Skeletal muscle satellite cell (primary cell): Measurements from ENCODE around the gene FANCC. TPM values are rescaled to one million over a fixed set of nuclear protein-coding genes. Genes with fewer than 3 reads are reported as not detected.

Experiments
- H3K27me3 ChIP-seq: 2 replicates; pipeline ENCODE4 v1.7.0; 2013; ENCODE audit warnings: low read length; ENCODE audit not compliant: control insufficient read depth, insufficient read depth
- H3K36me3 ChIP-seq: 2 replicates; pipeline ENCODE4 v1.7.0; 2013; ENCODE audit warnings: mild to moderate bottlenecking, control low read depth, low read length; ENCODE audit not compliant: insufficient read depth
- H3K4me1 ChIP-seq: 2 replicates; pipeline ENCODE4 v1.7.0; 2013; ENCODE audit warnings: low read length; ENCODE audit not compliant: control insufficient read depth, insufficient read depth
- H3K4me2 ChIP-seq: 2 replicates; pipeline ENCODE4 v1.7.0; 2013; ENCODE audit warnings: mild to moderate bottlenecking, low read length
- H3K4me3 ChIP-seq: 2 replicates; pipeline ENCODE4 v1.7.0; 2013; ENCODE audit warnings: low read length
- H3K9ac ChIP-seq: 2 replicates; pipeline ENCODE4 v1.7.0; 2013; ENCODE audit warnings: mild to moderate bottlenecking, low read depth, low read length, moderate library complexity
- H3K9me3 ChIP-seq: replicated peaks from 2 replicates; pipeline ENCODE4 v1.7.0; 2013; ENCODE audit warnings: mild to moderate bottlenecking, control low read depth, low read length
- total RNA-seq: library from RNA; depleted of rRNA; stranded (reverse); fragments of >200 nt; gene quantifications from 2 replicates; pipeline ENCODE4 v1.2.3, GENCODE V29; 2012; rRNA removed

FANCC gene, protein sequence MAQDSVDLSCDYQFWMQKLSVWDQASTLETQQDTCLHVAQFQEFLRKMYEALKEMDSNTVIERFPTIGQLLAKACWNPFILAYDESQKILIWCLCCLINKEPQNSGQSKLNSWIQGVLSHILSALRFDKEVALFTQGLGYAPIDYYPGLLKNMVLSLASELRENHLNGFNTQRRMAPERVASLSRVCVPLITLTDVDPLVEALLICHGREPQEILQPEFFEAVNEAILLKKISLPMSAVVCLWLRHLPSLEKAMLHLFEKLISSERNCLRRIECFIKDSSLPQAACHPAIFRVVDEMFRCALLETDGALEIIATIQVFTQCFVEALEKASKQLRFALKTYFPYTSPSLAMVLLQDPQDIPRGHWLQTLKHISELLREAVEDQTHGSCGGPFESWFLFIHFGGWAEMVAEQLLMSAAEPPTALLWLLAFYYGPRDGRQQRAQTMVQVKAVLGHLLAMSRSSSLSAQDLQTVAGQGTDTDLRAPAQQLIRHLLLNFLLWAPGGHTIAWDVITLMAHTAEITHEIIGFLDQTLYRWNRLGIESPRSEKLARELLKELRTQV
- total RNA-seq: 6.1 and 8.1 TPM in 2 replicates

- no peaks in the 10 kb centered on the region for H3K36me3 ChIP-seq
- peaks cover 15% of the 10 kb centered on the region for H3K4me1 ChIP-seq
- H3K9ac ChIP-seq: peak within 1 kb of the TSS; percentile 99
- H3K4me2 ChIP-seq: peak within 1 kb of the TSS; percentile 91
- H3K9me3 ChIP-seq: no peaks in the 10 kb centered on the region
- peak within 1 kb of the TSS; percentile 97 for H3K4me3 ChIP-seq
- H3K27me3 ChIP-seq: peaks cover 3% of the 10 kb centered on the region
These were observed at the start of gene FANCC for GRCh38 chr9:95317119-95317892. TSS of gene FANCC (minus strand) at chr9:95317709. CDS start at chr9:95249291, 68,418 bp downstream.

- Histone ChIP-seq H3K36me3 (no peaks in the 10 kb centered on the region), H3K4me1 (no peaks in the 10 kb centered on the region), H3K4me2 (no peak overlapping the region), H3K27me3 (peaks cover 37% of the 10 kb centered on the region), H3K4me3 (no peak overlapping the region), H3K9me3 (no peaks in the 10 kb centered on the region), H3K9ac (no peak overlapping the region)
These were observed 49.3 kb upstream of the FANCC start for GRCh38 chr9:95366731-95367325.

DNA sequence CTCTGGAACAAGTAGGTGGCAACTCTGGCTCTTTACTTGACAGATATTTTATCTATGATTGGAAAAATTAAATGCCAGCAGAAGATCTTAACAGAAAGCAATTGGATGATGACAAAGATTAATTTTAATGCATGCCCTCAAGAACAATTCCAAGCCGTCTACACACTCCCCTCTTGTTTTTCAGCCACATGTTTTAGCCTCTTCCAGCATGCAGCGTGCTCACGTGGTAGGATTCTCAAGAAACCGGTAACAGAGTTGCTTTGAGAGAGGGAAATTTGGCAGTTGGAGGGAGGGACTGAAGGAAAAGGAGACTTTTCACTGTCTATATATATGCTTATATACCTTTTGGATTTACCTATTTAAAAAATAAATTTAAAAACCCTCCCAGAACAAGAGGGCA lies 48.3 kb upstream of the FANCC start:
- Histone ChIP-seq H3K4me3 (no peak overlapping the region), H3K9ac (no peak overlapping the region), H3K36me3 (no peaks in the 10 kb centered on the region), H3K4me2 (no peak overlapping the region), H3K4me1 (no peaks in the 10 kb centered on the region), H3K27me3 (peaks cover 44% of the 10 kb centered on the region), H3K9me3 (no peaks in the 10 kb centered on the region)

- no peaks in the 10 kb centered on the region for H3K4me1 ChIP-seq
- H3K36me3 ChIP-seq: no peaks in the 10 kb centered on the region
- H3K9me3 ChIP-seq: no peaks in the 10 kb centered on the region
- H3K27me3 ChIP-seq: peaks cover 37% of the 10 kb centered on the region
- H3K4me3 ChIP-seq: no peak overlapping the region
- no peak overlapping the region for H3K9ac ChIP-seq
- no peak overlapping the region for H3K4me2 ChIP-seq
These were observed 45.7 kb upstream of the FANCC start for GRCh38 chr9:95363051-95363841.

DNA sequence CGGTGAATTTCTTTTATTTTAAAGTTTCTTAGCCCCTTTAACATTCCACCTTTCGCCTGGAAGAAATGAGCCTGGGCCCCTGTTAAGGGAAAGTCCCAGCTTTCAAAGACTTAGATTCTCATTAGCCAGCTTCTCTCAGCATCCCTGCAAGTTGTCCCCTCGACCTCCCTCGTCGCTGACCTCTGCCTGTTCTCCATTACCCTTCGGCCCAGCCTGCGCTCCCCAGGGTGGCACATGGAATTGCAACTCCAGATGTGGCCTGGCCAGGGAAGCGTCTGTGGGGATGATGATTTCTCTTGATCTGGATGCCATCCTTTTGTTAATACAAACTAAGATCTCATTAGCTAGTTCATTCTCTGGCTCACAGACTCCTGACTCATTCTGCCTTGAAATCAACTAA lies 43.4 kb upstream of the FANCC start:
- Histone ChIP-seq H3K4me3 (no peak overlapping the region), H3K4me2 (no peak overlapping the region), H3K9me3 (no peaks in the 10 kb centered on the region), H3K9ac (no peak overlapping the region), H3K36me3 (no peaks in the 10 kb centered on the region), H3K27me3 (peaks cover 37% of the 10 kb centered on the region), H3K4me1 (no peaks in the 10 kb centered on the region)

GRCh38 chr9:95357316-95357715 lies 39.8 kb upstream of the FANCC start:
- Histone ChIP-seq H3K9ac (no peak overlapping the region), H3K9me3 (no peaks in the 10 kb centered on the region), H3K4me3 (no peak overlapping the region), H3K27me3 (peaks cover 17% of the 10 kb centered on the region), H3K4me1 (no peaks in the 10 kb centered on the region), H3K4me2 (no peak overlapping the region), H3K36me3 (no peaks in the 10 kb centered on the region)

- Histone ChIP-seq H3K4me1 (no peaks in the 10 kb centered on the region), H3K27me3 (peaks cover 8% of the 10 kb centered on the region), H3K36me3 (no peaks in the 10 kb centered on the region), H3K4me3 (no peak overlapping the region), H3K4me2 (no peak overlapping the region), H3K9ac (no peak overlapping the region), H3K9me3 (no peaks in the 10 kb centered on the region)
These were observed 38.0 kb upstream of the FANCC start for GRCh38 chr9:95355500-95355899.

- H3K4me1 ChIP-seq: no peaks in the 10 kb centered on the region
- H3K4me2 ChIP-seq: no peak overlapping the region
- H3K9me3 ChIP-seq: no peaks in the 10 kb centered on the region
- peaks cover 34% of the 10 kb centered on the region for H3K27me3 ChIP-seq
- H3K9ac ChIP-seq: no peak overlapping the region
- no peak overlapping the region for H3K4me3 ChIP-seq
- no peaks in the 10 kb centered on the region for H3K36me3 ChIP-seq
These were observed 33.5 kb upstream of the FANCC start for GRCh38 chr9:95351051-95351450.

DNA sequence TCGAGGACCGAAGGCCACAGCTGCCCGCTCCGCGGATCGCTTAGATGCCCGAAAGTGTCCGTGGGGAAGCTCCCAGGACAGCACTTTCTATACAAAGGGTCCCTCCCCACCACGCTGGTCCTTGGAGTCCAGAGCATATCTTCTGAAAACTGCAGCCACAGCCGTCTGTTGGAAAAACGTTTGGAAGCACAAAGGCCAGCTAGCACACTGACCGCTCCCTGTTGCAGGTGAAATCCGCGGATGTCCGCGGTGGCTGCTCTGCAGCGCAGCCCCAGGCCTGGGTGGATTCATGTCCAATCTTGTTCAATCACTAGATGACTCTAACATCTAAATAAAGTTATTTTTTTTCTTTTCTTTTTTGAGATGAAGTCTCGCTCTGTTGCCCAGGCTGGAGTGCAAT lies 32.8 kb upstream of the FANCC start:
- no peak overlapping the region for H3K4me2 ChIP-seq
- no peak overlapping the region for H3K4me3 ChIP-seq
- peaks cover 27% of the 10 kb centered on the region for H3K27me3 ChIP-seq
- H3K36me3 ChIP-seq: no peaks in the 10 kb centered on the region
- H3K9ac ChIP-seq: no peak overlapping the region
- no peaks in the 10 kb centered on the region for H3K9me3 ChIP-seq
- no peaks in the 10 kb centered on the region for H3K4me1 ChIP-seq

- peak overlapping the region; percentile 42 for H3K4me3 ChIP-seq
- H3K4me2 ChIP-seq: peak overlapping the region; percentile 64
- no peak overlapping the region for H3K9ac ChIP-seq
- H3K27me3 ChIP-seq: peaks cover 26% of the 10 kb centered on the region
- no peaks in the 10 kb centered on the region for H3K36me3 ChIP-seq
- H3K9me3 ChIP-seq: no peaks in the 10 kb centered on the region
- H3K4me1 ChIP-seq: no peaks in the 10 kb centered on the region
These were observed 31.9 kb upstream of the FANCC start for GRCh38 chr9:95349091-95350038.
